HUES48 (cell line): Measurements from ENCODE around the gene MUC3A.

Experiments
- H3K27ac ChIP-seq: one replicate; pipeline ENCODE4 v1.7.0; 2013; ENCODE audit warnings: low read depth, low read length, inconsistent platforms
- H3K27me3 ChIP-seq: 2 replicates; pipeline ENCODE4 v1.6.1; 2013; ENCODE audit warnings: mild to moderate bottlenecking, low read length; ENCODE audit not compliant: control insufficient read depth, insufficient read depth
- H3K36me3 ChIP-seq: 2 replicates; pipeline ENCODE4 v1.6.1; 2013; ENCODE audit warnings: low read length; ENCODE audit not compliant: control insufficient read depth, insufficient read depth
- H3K4me1 ChIP-seq: 2 replicates; pipeline ENCODE4 v1.6.1; 2013; ENCODE audit warnings: mild to moderate bottlenecking, low read length; ENCODE audit not compliant: control insufficient read depth, insufficient read depth
- H3K4me3 ChIP-seq: 2 replicates; pipeline ENCODE4 v1.5.1; 2013; ENCODE audit warnings: mild to moderate bottlenecking, low read depth, low read length
- H3K9ac ChIP-seq: 2 replicates; pipeline ENCODE4 v1.6.1; 2013; ENCODE audit warnings: mild to moderate bottlenecking, low read depth, low read length, moderate library complexity
- H3K9me3 ChIP-seq: 2 replicates; pipeline ENCODE4 v1.6.1; 2013; ENCODE audit warnings: low read length; ENCODE audit not compliant: control insufficient read depth, insufficient read depth

Gene MUC3A

DNA sequence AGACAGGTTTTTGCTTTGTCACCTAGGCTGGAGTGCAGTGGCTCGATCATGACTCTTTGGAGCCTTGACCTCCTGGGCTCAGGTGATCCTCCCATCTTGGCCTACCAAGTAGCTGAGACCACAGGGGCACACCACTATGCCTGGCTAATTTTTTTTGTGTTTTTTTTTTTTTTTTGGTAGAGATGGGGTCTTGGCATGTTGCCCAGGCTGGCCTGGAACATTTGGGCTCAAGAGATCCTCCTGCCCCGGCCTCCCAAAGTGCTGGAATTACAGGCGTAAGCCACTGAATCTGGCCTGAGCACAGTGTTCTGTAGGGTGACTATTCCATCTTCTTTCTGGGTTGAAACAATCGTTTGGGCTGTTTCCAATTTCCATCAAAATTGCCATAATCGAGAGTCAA, 1.5 kb upstream of the MUC3A start:
- no peaks in the 10 kb centered on the region for H3K9me3 ChIP-seq
- no peaks in the 10 kb centered on the region for H3K27me3 ChIP-seq
- no peak overlapping the region for H3K27ac ChIP-seq
- H3K4me3 ChIP-seq = no peak overlapping the region
- H3K36me3 ChIP-seq = no peaks in the 10 kb centered on the region
- peaks cover 36% of the 10 kb centered on the region for H3K4me1 ChIP-seq
- H3K9ac ChIP-seq = no peak overlapping the region

DNA sequence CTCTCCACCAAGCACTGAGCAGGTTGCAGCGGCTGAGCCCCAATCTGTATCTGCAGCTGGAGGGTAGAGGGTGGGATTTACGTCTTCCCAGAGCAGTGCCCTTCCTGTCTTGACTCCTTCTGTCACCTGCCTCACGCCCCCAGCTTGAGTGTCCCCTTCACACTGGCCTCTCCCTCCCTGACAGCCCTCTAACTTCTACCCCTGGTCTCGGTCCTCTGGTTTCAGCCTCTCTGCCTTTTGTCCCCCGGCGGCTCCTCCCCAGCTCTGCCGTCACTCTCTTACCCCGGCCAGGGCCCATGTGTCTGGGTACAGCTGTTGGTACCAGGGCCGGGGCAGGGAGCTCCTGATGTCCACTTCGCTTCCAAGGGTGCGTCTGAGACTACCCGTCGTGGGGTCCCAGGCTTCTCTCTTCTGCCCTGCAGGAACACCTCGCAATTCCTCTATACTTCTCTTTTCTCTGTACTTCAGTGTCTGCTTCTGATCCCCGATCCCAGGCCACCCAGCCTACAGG, 654 bp downstream of the MUC3A start:
- H3K27me3 ChIP-seq = no peaks in the 10 kb centered on the region
- no peak overlapping the region for H3K4me3 ChIP-seq
- no peaks in the 10 kb centered on the region for H3K9me3 ChIP-seq
- no peak overlapping the region for H3K27ac ChIP-seq
- no peaks in the 10 kb centered on the region for H3K36me3 ChIP-seq
- no peak overlapping the region for H3K9ac ChIP-seq
- peaks cover 31% of the 10 kb centered on the region for H3K4me1 ChIP-seq

DNA sequence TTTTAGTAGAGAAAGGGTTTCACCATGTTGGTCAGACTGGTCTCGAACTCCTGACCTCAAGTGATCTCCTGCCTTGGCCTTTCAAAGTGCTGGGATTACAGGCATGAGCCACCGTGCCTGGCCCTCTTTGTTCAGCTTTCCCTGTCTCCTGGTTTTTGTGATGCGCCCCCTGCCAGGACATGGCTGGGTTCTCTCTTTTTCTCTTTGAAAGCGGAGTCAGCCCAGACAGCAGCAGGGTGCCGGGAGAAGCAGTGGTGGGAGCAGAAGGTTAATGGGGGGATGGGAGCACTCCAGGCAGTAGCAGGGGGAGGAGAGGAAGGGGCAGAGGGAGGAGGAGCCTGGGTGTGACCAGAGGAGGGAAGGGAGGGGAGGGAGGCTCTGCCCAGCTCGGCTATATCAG, 1.8 kb downstream of the MUC3A start:
- H3K4me3 ChIP-seq = no peak overlapping the region
- no peaks in the 10 kb centered on the region for H3K27me3 ChIP-seq
- peaks cover 31% of the 10 kb centered on the region for H3K4me1 ChIP-seq
- no peaks in the 10 kb centered on the region for H3K9me3 ChIP-seq
- H3K36me3 ChIP-seq = no peaks in the 10 kb centered on the region
- H3K9ac ChIP-seq = no peak overlapping the region
- H3K27ac ChIP-seq = peak overlapping the region; percentile 3

DNA sequence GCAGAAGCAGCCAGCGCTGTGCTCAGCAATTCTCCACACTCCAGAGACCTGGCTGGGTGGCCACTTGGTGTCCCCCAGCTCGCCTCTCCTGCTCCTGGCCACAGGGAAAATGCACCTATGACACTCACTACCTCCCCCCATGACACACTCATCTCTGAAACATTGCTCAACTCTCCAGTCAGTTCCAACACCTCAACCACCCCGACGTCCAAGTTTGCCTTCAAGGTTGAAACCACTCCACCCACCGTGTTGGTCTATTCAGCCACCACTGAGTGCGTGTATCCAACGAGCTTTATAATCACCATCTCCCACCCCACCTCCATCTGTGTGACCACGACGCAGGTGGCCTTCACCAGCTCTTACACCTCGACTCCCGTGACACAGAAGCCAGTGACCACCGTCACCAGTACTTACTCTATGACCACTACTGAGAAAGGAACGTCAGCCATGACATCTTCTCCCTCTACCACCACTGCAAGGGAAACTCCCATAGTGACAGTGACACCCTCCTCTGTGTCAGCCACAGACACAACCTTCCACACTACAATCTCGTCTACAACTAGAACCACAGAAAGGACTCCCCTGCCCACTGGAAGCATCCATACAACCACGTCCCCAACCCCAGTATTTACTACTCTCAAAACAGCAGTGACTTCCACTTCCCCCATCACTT, 2.7 kb downstream of the MUC3A start:
- no peaks in the 10 kb centered on the region for H3K9me3 ChIP-seq
- peaks cover 29% of the 10 kb centered on the region for H3K4me1 ChIP-seq
- no peak overlapping the region for H3K9ac ChIP-seq
- no peaks in the 10 kb centered on the region for H3K36me3 ChIP-seq
- H3K27me3 ChIP-seq = no peaks in the 10 kb centered on the region
- no peak overlapping the region for H3K27ac ChIP-seq
- H3K4me3 ChIP-seq = no peak overlapping the region

DNA sequence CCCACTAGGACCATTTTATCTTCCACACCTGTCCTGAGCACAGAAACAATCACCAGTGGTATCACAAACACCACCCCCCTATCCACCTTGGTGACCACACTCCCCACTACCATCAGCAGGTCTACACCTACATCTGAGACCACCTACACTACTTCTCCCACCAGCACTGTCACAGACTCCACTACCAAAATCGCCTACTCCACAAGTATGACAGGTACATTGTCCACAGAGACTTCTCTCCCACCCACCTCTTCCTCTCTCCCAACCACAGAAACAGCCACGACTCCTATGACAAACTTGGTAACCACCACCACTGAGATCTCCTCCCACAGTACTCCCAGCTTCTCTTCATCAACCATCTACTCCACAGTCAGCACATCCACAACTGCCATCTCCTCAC, 3.3 kb downstream of the MUC3A start:
- H3K27me3 ChIP-seq = no peaks in the 10 kb centered on the region
- peaks cover 29% of the 10 kb centered on the region for H3K4me1 ChIP-seq

DNA sequence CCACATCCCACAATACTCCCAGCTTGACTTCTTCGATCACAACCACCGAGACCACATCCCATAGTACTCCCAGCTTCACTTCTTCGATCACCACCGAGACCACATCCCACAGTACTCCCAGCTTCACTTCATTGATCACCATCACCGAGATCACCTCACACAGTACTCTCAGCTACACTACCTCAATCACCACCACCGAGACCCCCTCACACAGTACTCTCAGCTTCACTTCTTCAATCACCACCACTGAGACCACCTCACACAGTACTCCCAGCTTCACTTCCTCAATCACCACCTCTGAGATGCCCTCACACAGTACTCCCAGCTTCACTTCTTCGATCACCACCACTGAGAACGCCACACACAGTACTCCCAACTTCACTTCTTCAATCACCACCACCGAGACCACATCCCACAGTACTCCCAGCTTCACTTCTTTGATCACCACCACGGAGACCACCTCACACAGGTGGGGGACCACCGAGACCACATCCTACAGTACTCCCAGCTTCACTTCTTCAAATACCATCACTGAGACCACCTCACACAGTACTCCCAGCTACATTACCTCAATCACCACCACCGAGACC, 8.6 kb downstream of the MUC3A start:
- Histone ChIP-seq H3K4me1 (no peaks in the 10 kb centered on the region), H3K9ac (no peak overlapping the region), H3K27ac (no peak overlapping the region), H3K27me3 (no peaks in the 10 kb centered on the region), H3K4me3 (no peak overlapping the region), H3K9me3 (0 out of 2 replicates have a peak, but pooled peaks cover 2% of the 10 kb centered on the region), H3K36me3 (no peaks in the 10 kb centered on the region)

More for the DNA sequence above, 3.3 kb downstream of the MUC3A start:
- no peaks in the 10 kb centered on the region for H3K36me3 ChIP-seq
- H3K4me3 ChIP-seq = no peak overlapping the region
- H3K9me3 ChIP-seq = no peaks in the 10 kb centered on the region
- no peak overlapping the region for H3K27ac ChIP-seq
- no peak overlapping the region for H3K9ac ChIP-seq

DNA sequence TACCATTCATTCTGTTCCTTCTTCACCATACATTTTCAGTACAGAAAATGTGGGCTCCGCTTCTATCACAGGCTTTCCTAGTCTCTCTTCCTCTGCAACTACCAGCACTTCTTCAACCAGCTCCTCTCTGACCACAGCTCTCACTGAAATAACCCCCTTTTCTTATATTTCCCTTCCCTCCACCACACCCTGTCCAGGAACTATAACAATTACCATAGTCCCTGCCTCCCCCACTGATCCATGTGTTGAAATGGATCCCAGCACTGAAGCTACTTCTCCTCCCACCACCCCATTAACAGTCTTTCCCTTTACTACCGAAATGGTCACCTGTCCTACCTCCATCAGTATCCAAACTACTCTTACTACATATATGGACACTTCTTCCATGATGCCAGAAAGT, 10.6 kb downstream of the MUC3A start:
- H3K4me3 ChIP-seq = no peak overlapping the region
- H3K9ac ChIP-seq = no peak overlapping the region
- H3K27ac ChIP-seq = no peak overlapping the region
- no peaks in the 10 kb centered on the region for H3K4me1 ChIP-seq
- H3K9me3 ChIP-seq = 0 out of 2 replicates have a peak, but pooled peaks cover 2% of the 10 kb centered on the region
- H3K36me3 ChIP-seq = no peaks in the 10 kb centered on the region
- no peaks in the 10 kb centered on the region for H3K27me3 ChIP-seq

DNA sequence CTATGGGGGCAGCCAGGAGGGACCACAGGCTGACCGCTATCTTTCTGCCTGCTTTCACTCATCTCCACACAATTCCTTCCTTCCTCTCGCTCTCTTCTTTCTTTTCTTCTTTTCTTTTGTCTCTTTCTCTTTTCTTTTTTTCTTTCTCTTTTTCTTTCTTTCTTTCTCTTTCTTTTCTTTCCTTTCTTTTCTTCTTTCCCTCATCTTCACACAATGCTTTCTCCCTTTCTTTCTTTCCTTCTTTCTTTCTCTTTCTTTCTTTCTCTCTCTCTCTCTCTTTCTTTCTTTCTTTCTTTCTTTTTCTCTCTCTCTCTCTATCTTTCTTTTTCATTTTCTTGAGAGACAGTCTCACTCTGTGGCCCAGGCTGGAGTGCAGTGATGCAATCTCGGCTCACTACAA, 13.2 kb downstream of the MUC3A start:
- H3K4me1 ChIP-seq = peaks cover 12% of the 10 kb centered on the region; the same call in 1 of the 2 replicates
- H3K27ac ChIP-seq = no peak overlapping the region
- H3K36me3 ChIP-seq = no peaks in the 10 kb centered on the region
- H3K27me3 ChIP-seq = peaks cover 11% of the 10 kb centered on the region
- no peak overlapping the region for H3K9ac ChIP-seq
- H3K4me3 ChIP-seq = no peak overlapping the region
- H3K9me3 ChIP-seq = 0 out of 2 replicates have a peak, but pooled peaks cover 2% of the 10 kb centered on the region

DNA sequence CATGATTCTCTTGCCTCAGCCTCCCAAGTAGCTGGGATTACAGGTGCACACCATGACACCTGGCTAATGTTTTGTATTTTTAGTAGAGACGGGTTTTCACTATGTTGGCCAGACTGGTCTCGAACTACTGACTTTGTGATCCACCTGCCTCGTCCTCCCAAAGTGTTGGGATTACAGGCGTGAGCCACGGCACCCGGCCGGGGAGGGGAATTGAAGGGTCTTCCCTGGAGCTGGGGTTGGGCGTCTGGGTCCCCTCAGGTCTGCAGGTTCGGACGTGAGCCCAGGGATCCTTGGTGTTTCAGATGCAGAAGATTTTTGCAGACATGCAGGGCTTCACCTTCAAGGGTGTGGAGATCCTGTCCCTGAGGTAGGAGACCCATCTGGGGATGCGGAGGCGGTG, 14.1 kb downstream of the MUC3A start:
- Histone ChIP-seq H3K27me3 (peaks cover 14% of the 10 kb centered on the region), H3K36me3 (no peaks in the 10 kb centered on the region), H3K4me1 (peaks cover 19% of the 10 kb centered on the region; the same call in 1 of the 2 replicates), H3K27ac (no peak overlapping the region), H3K9ac (no peak overlapping the region), H3K4me3 (no peak overlapping the region), H3K9me3 (no peaks in the 10 kb centered on the region)

DNA sequence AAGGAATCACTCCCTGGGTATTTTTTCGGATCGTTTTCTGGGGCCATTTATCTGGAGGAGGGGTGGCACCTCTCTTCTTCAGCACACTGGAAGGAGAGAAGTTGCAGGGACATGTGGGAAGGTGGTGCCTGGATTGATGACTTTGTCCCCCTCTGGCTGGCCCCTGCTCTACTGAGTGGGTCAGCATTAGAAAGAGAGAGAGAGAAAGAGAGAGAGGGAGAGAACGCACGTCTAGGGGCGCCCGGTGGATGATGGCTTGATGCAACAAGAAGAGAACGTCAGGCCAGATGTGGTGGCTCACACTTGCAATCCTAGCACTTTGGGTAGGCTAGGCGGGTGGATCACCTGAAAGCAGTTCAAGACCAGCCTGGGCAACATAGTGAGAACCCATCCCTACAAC, 14.5 kb downstream of the MUC3A start:
- Histone ChIP-seq H3K27me3 (peaks cover 14% of the 10 kb centered on the region), H3K4me3 (no peak overlapping the region), H3K9ac (no peak overlapping the region), H3K9me3 (no peaks in the 10 kb centered on the region), H3K4me1 (peaks cover 24% of the 10 kb centered on the region; the same call in 1 of the 2 replicates), H3K27ac (no peak overlapping the region), H3K36me3 (no peaks in the 10 kb centered on the region)

DNA sequence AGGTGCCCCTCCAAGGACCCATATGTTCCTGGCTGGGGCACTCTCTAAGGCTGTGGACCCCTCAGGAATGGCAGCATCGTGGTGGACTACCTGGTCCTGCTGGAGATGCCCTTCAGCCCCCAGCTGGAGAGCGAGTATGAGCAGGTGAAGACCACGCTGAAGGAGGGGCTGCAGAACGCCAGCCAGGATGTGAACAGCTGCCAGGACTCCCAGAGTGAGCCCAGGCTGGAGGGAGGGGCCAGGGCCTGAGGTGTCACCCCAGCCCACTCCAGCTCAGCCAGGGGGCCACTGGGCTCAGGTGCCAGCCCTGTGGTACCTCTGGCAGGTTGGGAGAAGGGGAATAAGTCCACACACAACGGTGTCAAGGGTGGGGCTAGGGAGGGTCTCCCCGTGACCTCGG, 15.3 kb downstream of the MUC3A start:
- no peak overlapping the region for H3K9ac ChIP-seq
- H3K4me1 ChIP-seq = peaks cover 24% of the 10 kb centered on the region; the same call in 1 of the 2 replicates
- H3K27me3 ChIP-seq = peaks cover 14% of the 10 kb centered on the region
- H3K4me3 ChIP-seq = no peak overlapping the region
- no peaks in the 10 kb centered on the region for H3K9me3 ChIP-seq
- no peak overlapping the region for H3K27ac ChIP-seq
- no peaks in the 10 kb centered on the region for H3K36me3 ChIP-seq
